ENCODE measurements around the gene SLC25A26.

DNA sequence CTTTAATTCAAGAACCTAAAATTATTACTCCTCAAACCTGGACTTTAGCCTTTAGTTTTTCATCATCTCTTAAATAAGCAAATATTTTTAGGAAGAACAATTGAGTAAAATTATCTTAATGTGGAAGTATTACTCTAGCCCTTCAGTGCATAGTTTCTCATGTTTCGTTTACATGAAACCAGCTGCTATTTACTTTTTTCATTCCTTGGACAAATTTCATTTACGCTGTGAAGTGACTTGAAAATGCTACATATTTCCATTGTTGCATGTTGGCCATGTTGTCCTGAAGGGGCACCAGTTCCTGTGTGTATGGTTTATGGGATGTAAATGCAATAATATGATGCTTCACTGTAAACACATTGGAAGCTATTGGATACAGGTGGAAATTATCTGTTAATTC lies 49.9 kb downstream of the SLC25A26 start:
- TF ChIP-seq CTCF (IDR thresholded peaks at IDR 0.05; ENCODE audit: low read depth, low read length, poor library complexity, severe bottlenecking) (no peak), EZH2phosphoT487 (IDR thresholded peaks at IDR 0.05; ENCODE audit: borderline replicate concordance, low read length) (no peak)
